T-helper 2 cell (primary cell): ENCODE measurements around the gene HOXB7.

Source experiments
- DNase-seq, 5 experiments: peaks; one replicate each; pipeline versions ENCODE4 v3.0.0 to v3.0.0-alpha.2; 2012 to 2022

The HOXB7 gene

DNA sequence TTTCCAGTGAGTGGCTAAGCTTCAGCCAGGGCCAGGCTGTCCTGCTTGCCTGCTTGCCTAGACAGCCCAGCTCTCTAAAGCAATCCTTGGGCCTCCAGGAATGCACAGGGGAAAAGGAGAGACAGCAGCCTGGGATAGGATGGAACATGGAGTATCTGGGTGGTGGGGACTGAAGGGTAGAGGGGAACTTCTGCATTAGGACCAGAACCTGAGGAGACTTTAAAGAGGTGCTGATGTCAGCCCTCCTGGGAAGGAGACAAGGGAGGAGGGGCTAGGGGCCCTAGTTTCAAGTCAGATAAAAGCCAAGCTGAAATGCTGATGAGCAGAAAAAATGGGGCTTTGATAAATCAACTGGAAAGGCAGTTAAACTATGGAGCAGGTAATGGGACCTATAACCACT lies 1.8 kb downstream of the HOXB7 start:
- no peak for DNase-seq

DNA sequence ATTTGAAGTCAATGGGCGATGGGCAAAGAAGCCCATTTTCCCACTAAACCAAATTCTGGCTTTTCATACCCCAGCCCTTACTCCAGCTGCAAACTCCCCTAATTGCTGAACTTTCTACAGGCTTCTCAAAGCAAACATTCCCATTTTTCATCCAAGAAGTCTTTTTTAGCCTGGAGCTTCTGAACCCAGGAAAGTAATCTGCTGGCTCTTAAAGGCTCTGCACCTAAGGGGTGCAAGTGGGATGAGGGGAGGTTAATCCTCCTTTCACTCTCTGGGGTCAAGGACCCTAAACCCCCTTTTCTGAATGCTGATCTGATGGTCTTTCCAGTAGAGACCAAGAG lies 2.4 kb downstream of the HOXB7 start:
- no peak for DNase-seq

DNA sequence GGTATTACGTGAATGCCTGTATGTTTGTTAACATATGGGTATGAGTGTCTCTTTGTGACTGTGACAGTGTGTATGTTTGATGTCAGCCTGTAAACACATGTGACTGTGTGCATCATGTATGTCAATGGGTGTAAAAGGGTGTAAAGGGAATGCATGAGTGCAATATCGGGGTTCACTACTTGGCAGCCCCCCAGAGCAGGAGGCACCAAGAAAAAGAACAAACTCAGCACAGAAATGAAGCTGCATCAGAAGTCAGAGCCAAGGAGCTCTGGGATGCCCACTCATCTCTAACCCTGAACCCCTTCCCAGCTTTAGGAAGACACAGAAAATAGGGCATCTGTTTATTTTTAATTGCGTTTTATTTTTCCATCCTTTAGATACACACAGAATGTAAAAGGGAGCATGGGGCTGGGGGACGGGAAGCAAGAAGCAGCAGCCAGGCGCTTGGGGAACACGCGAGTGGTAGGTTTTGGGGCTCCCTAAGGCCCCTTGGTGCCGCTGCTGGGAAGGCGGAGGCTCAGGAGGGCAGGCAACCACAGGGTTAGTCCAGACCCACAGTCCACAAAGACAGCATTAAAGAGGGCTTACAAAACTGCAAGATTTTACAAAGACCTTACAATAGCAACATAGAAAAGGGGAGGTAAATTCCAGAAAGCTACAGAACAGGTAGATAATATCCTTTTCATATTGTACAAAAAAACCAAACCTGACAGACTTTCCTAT lies 3.8 kb downstream of the HOXB7 start:
- DNase-seq, result no peak

DNA sequence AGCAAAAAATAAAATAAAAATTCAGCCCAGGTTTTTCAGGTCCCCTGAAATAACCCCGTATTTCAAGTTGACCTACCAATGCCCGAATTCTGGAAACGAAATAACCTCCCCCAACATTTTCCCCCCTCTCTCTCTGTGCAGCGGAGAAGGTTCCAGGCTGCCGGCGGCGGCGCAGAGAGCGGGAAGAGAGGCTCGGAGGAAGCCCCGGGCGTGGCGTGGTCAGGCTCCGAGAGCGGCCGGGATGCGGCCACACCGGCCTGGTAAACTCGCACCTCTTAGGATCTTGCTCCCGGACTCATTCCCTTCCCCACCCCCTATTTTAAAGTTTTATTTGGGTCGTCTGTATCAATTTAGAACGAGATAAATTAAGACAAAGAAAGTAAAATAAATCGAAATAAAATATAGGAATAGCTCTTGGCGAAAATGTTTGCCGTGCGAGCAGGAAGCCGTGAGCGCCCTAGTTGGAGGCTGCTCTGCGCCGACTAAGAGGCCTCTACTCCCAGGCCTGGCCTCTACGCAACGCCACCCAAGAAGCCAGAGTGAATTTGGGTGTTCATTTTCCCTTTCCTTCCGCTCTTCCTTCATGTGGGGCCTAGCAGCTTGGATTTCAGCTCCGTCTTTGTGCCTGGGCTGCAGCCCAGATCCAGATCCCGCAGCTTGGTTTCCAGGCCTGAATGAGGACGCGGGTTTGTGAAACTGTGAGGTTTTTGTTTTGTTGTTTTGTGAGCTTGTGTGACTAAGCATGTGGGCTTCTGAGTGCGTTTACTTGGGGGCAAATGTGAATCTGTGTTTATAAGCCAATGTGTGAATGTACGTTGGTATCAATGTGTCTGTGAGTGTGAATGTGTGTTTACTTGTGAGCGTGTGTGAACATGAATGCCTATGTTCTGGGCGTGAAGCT lies 4.6 kb downstream of the HOXB7 start:
- DNase-seq, result no peak

DNA sequence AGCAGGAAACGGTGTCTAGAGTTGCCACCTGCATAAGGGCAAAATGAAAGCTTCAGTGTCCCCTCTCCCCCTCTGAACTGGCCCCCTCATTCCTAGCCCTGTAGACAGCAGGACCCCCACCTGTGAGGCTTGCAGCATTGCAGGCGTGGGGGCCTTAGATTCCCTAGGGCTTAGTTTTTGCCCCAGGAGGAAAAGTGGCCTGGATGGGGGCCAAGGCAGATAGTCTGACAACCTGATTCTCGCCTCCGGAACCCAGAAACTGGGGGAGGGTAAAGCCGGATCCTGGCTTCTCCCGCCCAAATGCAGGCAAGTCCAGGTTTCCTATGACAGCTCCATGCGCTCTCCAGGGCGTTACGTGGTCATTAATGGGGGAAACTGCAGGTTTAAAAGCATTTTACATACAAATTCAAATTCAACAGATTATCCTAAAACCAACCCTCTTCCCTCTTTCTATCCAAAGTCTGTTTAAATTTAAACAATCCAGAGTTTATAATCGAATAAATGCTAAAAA lies 5.4 kb downstream of the HOXB7 start:
- no peak for DNase-seq

DNA sequence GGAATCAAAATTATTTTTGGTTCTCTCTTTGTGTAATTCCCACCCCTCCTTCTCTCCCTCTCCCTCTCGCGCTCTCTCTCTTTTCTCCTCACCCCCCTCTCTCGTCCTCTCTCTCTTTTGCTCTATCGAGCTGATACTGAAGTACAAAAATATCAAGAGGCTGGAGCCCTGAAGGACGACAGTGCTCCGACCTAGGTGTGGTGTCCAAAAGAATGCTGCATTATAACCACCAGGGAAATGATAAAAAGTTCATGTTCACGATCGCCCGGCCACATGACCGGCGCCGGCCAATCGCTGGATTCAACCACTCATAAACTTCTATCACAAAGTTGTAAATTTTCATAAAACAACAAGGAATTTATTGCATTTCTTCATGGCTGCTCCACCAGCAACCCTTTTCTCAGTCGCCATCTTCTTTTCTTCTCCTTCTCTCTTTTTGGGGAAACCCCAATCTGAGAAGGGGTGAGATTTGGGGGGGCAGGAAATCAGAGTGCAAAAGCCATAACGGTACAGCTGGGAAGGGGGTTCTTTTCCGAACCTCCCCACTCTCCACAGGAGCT lies 6.0 kb downstream of the HOXB7 start, which contains the start of gene HOXB6:
HOXB6 (minus strand) TSS at position 217 of the 560 bp plus-strand sequence. CDS start 6,836 bp downstream, outside the sequence.
- DNase-seq, result no peak

DNA sequence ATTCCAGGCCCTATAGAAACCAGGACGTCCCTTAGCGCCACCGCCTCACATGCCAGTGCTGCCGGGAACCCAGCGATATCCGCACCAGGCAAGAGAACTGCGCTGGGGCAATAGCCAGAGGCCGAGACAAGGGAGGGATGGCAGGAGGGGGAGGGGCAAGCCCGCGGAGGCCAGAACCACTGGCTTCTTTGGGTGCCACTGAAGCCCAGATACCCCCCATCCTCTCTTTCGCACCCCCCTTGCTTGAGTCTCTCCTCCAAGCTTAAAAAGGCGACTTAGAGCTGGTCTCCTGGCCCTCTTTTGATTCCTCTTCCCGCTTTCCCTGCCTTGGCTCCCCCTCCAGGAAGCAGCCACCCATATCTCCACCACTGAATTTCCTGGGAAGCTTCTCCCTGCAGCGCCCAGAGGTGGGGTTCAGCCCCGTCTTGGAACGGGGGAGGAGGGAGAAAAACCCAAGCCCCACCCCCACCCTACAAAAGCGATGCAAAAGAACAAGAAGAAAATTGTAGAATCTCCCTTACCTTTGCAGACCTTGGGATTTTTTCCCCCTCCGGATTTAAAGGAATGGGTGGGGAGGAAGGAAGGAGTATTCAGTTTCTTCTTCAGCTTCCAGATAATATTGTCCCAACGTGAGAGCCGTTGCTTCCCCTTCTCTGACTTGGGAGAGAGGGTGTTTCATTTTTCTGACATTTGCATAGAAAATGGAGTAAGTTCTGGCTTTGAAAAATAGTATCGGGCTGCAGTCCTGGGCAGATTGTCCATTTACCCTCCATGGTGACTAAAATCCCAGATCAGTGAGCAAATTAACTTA lies 6.7 kb downstream of the HOXB7 start:
- DNase-seq, result no peak

DNA sequence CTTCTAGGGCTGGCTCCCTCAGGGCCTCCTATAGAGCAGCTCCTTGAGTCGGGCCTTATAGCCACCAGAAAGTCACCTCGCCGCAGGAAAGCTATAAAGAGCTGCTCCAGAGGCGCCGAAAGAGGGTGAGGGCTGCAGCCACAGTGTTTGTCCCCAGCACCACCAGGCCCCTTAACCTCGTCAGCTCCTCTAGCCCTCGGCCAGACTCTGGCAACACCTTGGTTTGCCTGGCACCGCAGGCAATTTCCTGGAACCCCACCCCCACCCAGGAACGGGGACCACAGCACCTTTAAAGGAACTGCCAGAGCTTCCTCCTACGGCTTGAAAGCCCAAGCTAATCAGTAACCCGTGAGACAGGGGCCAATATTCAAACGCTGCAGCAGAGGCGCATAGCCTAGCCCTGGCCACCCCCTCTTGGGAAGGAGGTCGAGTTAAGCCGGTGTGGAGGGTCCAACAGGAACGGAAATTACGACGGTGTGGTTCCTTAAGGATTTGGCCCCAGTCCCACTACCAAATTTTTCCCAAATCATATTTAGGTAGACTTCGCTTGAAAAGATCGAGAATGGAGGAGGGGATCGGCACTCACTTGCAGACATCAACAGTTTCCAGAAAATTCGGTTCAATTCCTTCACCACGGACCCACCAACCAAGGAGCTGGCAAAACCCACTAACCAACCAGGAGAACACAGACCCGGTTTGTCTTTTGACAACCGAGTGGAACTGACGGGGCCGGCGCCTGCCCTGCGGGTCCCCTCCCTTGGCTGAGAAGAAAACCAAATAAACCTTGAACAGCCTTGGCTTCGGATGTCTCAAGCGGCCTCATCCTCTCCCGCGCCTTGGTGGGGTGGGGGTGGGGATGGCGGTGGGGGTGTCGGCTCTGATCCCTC lies 9.0 kb downstream of the HOXB7 start:
- no peak for DNase-seq

DNA sequence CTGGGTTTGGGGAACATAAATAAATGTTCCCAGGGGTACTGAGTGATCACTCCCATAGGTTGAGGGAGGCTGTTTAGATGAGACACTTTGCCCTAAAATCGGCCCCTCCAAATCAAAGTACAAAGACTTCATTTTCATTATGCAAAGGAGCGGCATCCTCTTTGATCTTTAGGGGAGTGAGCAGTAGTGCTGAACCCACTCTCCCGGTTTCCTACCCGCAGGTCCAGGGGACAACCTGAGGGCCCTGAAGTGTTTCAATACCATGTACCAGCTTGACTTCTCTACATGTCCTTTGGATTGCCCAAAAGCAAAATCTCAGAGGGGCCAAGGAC lies 9.6 kb downstream of the HOXB7 start:
- DNase-seq, result no peak

DNA sequence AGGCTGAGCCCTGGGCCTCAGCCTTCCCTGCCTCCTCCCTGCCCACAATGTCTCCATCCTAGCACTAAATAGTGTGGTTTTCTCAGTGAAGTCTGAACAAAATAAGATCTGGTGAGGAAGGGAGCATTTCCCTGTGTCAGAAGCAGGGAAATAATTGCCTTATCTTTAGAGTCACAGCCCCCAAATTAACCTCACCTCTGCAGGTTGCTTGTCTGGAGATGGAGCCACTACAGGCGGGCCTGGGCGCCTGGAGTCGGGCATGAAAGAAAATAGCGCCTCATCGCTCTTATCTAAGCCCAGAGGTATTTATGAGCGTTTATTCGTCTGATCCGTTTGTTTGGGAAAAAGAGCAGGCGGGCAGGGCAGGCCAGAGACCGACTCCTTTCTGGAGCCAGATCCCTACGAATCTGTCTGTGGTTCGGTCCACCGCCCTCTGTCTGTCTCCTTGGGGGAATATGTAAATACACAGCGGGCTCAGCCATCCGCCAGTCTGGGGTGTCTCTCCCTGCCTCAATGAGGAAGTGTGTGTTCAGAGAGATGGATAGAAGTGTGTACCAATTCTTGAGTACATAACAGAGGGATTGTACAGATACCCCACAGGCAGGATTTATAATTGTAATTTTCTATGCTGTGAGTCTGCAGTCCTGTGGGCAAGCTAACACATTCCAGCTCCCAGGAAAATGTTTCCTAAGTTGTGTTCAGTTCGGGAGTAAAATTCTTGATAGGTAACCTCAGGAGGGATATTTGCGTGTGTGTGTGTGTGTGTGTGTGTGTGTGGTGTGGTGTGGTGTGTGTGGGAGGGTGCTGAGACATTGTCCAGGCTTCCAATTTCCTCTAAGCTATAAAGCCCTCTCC lies 10.3 kb downstream of the HOXB7 start:
- DNase-seq, result no peak

DNA sequence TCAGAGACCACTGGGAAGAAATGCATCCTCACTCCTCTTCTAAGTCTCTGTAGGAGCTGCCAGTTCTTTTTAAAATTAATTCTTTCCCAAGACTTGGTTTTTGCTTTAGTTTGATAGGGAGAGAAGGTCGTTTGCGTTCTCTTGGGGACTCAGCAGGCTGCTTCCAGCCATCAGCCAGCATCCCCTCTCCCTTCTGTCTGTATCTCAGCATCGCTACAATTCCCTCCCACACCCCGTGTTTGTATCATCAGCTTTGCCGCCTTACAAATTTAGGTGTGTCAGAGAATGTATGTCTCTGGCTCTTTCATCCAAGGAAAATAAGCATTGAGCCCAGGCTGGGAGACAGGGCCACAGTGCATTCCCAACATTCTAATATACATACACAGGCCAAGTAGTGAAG lies 11.5 kb downstream of the HOXB7 start:
- no peak for DNase-seq

DNA sequence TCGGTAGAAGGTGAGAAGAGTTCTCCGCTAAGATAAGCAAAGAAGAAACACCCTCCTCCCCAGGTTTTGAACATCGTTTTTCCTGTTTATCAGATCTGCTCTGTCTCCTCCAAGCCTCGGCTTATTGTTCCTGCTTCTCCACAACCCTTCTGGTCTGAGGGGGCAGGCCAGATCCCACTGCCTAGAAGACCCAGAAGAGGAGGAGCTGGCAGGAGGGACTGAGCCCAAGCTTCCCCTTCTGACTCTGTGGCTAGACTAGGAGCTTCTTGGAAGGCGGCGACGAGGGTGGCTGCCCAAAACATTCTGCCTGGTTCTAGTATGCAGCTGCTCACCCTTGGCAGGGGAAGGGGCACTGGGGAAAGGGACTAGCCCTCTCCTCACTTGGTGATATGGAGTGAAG lies 12.1 kb downstream of the HOXB7 start:
- no peak for DNase-seq

DNA sequence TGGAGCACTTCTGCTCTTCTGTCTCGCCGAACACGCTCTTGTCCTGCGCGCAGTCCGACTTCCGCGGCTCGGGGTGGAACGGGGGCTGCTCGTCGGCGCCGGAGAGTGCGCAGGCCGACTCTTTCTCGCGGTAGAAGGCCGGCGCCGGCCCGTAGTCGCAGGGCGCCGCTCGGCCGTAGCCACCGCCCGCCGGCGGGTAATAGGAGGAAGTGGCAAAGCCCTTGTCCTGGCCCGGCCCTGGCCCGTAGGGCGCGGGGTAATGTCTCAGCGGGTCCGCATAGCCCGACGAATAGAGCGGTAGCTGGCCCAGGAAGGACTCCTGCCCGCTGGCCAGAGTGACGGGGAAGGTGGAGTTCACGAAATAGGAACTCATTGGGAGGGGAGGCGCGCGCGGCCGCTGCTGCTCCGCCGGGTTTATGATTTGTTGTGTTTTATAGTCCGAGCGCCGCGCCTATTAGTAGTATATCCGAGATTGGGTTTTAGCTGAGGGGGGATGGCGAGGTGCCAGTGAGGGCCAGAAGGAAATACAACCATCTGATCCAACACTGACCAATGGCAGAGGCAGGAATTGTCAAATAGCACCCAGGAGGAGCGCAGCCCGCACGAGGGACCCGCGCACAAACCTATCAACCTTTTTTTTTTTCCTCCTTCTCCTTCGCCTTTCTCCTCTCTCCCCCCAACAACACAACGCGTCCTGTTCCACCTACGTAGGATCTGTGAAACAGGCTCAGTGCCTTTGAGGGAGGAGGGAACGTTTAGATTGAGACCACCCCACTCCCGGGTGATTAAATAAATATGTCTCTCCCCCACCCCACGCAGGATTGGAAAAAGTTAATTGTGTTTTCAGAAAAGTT lies 12.8 kb downstream of the HOXB7 start:
- peak in 1 of 5 experiments; percentile 57 for DNase-seq

DNA sequence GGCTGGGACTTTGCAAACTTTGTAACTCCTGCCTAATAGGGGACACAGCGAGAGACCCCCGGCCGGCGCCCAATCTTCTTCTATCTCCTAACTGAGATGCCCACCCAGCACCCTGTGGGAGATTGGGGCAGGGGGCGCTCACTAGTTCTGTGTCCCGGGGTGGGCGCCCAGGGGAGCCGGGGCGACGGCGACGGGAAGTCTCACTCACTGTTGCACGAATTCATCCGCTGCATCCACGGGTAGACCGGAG lies 13.4 kb downstream of the HOXB7 start:
- peak in 1 of 5 experiments; percentile 20 for DNase-seq

DNA sequence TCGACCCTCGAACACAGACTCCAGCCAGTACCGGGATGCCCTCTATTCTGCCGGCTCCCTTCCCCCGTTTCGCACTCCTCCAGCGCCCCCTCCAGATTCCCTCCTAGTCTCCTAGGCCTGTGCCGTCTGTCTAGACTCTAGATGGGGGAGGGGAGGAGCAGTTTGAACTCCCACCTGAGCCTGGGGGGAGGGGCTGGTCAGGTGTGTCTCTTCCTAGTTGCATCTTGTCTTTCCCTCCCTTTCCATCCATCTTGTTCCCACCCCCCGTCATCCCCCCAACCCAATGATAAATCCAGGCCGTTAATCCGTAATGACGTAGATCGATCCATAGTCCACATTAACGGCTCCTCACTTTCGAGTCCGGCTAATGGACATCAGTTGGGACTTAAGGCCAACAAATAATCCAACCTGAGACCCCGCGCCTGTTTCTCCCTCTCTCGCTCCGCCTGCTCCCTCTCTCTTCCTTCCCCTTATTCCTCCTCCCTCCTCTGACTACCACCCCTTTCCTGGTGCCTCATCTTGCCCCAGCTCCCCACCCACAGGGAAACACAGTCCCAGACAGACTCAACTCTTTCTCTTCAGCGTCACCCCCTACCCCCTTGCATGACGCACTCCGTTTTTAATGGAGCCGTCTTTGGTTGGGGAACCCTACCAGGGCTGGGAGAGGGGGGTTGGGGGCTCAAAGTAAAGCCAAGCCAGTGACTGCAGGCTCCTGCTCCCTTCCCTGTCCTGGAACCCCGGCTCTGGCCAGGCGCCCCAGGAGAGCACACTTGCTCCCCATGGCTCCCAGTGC lies 13.9 kb downstream of the HOXB7 start:
- DNase-seq, result no peak

DNA sequence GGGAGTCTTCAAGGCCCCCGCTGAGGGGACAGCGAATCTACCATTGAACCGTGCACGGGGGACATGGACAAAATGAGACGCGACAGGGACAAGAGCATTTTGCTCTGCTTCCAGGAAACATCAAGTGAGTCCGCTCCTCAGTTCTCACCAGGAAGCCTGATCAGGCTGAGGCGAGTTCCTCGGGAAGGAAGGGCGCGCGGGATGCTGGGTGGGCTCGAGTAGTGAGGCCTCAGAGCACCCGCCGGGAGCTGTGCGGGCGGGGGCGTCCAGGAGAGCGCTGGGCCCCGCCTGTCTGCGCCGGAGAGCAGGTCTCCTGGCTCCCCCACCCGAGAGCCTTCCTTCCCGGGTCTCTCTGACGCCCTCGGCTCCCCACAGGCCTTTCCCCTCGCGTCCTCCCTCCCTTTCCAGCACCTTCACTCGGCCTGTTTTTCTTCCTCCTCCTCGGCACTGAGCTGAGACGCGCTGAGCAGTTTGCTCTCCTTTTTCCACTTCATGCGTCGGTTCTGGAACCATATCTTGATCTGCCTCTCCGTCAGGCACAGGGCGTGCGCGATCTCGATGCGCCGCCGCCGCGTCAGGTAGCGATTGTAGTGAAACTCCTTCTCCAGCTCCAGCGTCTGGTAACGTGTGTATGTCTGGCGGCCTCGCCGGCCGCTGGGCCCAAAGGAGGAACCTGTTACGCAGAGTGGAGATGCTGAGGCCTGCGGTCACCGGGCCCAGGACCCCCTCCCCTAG lies 14.7 kb downstream of the HOXB7 start:
- DNase-seq, result peak in 1 of 5 experiments; percentile 57

DNA sequence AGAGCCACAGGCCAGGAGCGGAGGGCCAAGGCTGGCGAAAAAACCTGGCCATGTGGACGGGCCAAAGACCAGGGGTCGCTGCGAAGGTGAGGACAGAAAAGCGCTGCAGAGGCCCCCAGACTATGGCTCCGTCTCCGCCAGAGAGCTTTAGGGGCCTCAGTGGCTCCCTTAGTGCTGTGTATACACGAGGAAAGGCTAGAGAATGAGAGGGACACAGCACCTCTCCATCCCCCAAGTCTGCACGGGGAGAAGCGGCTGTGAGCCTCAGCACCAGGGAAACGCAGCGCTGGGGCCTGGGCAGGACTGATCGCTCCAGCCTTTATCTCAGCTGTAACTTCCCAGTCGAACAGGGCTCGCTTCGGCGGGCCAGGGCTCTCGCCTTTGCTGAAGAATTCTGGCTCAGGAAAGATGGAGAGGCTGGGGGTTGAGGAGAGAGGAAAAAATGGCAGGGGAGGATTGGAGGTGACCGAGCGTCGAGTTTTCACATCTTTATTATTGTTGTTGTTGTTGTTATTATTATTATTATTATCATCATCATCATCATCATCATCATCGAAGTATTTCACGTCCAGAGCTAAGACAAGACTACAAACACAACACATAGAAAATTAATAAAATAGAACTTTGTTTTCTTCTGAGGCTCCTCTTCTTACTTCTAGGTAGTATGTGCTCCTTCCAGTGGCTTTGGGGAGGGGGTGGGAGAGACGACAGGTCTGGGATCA lies 15.4 kb downstream of the HOXB7 start:
- DNase-seq, result no peak
